ENCODE results near the gene ASXL2.
"Not testable (repeated sequence)": the region's sequence is repeated elsewhere in the genome, so short reads cannot be mapped to it uniquely, and the experiment has no call there.

DNA sequence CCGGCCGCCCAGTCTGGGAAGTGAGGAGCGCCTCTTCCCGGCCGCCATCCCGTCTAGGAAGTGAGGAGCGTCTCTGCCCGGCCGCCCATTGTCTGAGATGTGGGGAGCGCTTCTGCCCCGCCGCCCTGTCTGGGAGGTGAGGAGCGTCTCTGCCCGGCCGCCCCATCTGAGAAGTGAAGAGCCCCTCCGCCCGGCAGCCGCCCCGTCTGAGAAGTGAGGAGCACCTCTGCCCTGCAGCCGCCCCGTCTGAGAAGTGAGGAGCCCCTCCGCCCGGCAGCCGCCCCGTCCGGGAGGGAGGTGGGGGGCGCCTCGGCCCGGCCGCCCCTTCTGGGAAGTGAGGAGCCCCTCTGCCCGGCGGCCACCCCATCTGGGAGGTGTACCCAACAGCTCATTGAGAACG is 172.7 kb downstream of the ASXL2 start:
- TF ChIP-seq POLR2AphosphoS5, POLR2A (IDR thresholded peaks at IDR 0.05): not testable (repeated sequence)
- TF ChIP-seq, protein P1, sequence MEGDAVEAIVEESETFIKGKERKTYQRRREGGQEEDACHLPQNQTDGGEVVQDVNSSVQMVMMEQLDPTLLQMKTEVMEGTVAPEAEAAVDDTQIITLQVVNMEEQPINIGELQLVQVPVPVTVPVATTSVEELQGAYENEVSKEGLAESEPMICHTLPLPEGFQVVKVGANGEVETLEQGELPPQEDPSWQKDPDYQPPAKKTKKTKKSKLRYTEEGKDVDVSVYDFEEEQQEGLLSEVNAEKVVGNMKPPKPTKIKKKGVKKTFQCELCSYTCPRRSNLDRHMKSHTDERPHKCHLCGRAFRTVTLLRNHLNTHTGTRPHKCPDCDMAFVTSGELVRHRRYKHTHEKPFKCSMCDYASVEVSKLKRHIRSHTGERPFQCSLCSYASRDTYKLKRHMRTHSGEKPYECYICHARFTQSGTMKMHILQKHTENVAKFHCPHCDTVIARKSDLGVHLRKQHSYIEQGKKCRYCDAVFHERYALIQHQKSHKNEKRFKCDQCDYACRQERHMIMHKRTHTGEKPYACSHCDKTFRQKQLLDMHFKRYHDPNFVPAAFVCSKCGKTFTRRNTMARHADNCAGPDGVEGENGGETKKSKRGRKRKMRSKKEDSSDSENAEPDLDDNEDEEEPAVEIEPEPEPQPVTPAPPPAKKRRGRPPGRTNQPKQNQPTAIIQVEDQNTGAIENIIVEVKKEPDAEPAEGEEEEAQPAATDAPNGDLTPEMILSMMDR (IDR thresholded peaks at IDR 0.05 in 8 of 11, conservative IDR thresholded peaks at IDR 0.05 in 3 of 11): not testable (repeated sequence)

Data from spleen (tissue), 7 donors.